Osteoblast (primary cell): ENCODE measurements around the gene MIA. TPM values are rescaled to one million over a fixed set of nuclear protein-coding genes. Genes with fewer than 3 reads are reported as not detected.

Experiments used
- DNase-seq: peaks from one replicate; pipeline ENCODE4 v3.0.0; 2011; ENCODE audit warnings: low spot score, mixed read lengths; ENCODE audit not compliant: insufficient read length; ENCODE audit errors: missing footprints
- H2AFZ ChIP-seq: 2 replicates; pipeline ENCODE4 v1.6.0; 2011; ENCODE audit warnings: mild to moderate bottlenecking, low read length
- H3K27ac ChIP-seq: 2 replicates; pipeline ENCODE4 v1.5.1; 2011; ENCODE audit warnings: mild to moderate bottlenecking, low read depth, low read length, moderate library complexity
- H3K27me3 ChIP-seq: 2 replicates; pipeline ENCODE4 v1.6.0; 2012; ENCODE audit warnings: mild to moderate bottlenecking, control low read depth, inconsistent platforms, low read length, moderate library complexity; ENCODE audit not compliant: insufficient read depth
- H3K36me3 ChIP-seq: 2 replicates; pipeline ENCODE4 v1.5.1; 2011; ENCODE audit warnings: mild to moderate bottlenecking, low read length, control low read depth, moderate library complexity; ENCODE audit not compliant: insufficient read depth
- H3K4me1 ChIP-seq: 2 replicates; pipeline ENCODE4 v1.5.1; 2011; ENCODE audit warnings: mild to moderate bottlenecking, low read length, control low read depth, moderate library complexity; ENCODE audit not compliant: insufficient read depth
- H3K4me2 ChIP-seq: 2 replicates; pipeline ENCODE4 v1.6.0; 2011; ENCODE audit warnings: mild to moderate bottlenecking, low read length; ENCODE audit not compliant: insufficient read depth
- H3K4me3 ChIP-seq: fragments of 200-600 bp; sonication (generic); 3 replicates; pipeline ENCODE4 v1.5.1; 2012; ENCODE audit warnings: mild to moderate bottlenecking, low read length, inconsistent platforms; ENCODE audit not compliant: insufficient read depth
- H3K79me2 ChIP-seq: 2 replicates; pipeline ENCODE4 v1.6.0; 2012; ENCODE audit warnings: mild to moderate bottlenecking, low read length, control low read depth, inconsistent platforms; ENCODE audit not compliant: insufficient read depth
- H3K9me3 ChIP-seq: 2 replicates; pipeline ENCODE4 v1.5.1; 2011; ENCODE audit warnings: low read depth, low read length, control low read depth
- H4K20me1 ChIP-seq: 2 replicates; pipeline ENCODE4 v1.6.0; 2012; ENCODE audit warnings: mild to moderate bottlenecking, low read length, control low read depth; ENCODE audit not compliant: insufficient read depth
- CTCF ChIP-seq: IDR thresholded peaks from 2 replicates; pipeline ENCODE4 v1.5.1; 2011; ENCODE audit warnings: mild to moderate bottlenecking, low read depth, low read length, moderate library complexity; ENCODE audit errors: extremely low read depth
- total RNA-seq: library from RNA; depleted of rRNA; stranded (reverse); fragments of >200 nt; gene quantifications from 2 replicates; pipeline ENCODE4 v1.2.3, GENCODE V29; 2012

MIA gene
- total RNA-seq, 1 donor, result 0.72 TPM

GRCh38 chr19:40747536-40747935 is 27.8 kb upstream of the MIA start:
- no peaks in the 10 kb centered on the region for H3K36me3 ChIP-seq
- H3K27ac ChIP-seq, result no peak overlapping the region
- no peaks in the 10 kb centered on the region for H4K20me1 ChIP-seq
- no peaks in the 10 kb centered on the region for H3K27me3 ChIP-seq
- no peak for TF ChIP-seq CTCF
- H3K4me1 ChIP-seq, result peaks cover 25% of the 10 kb centered on the region
- H3K9me3 ChIP-seq, result no peaks in the 10 kb centered on the region
- H2AFZ ChIP-seq, result no peak overlapping the region
- no peak for DNase-seq
- H3K4me2 ChIP-seq, result no peak overlapping the region
- H3K79me2 ChIP-seq, result peaks cover 14% of the 10 kb centered on the region
- no peak overlapping the region for H3K4me3 ChIP-seq

DNA sequence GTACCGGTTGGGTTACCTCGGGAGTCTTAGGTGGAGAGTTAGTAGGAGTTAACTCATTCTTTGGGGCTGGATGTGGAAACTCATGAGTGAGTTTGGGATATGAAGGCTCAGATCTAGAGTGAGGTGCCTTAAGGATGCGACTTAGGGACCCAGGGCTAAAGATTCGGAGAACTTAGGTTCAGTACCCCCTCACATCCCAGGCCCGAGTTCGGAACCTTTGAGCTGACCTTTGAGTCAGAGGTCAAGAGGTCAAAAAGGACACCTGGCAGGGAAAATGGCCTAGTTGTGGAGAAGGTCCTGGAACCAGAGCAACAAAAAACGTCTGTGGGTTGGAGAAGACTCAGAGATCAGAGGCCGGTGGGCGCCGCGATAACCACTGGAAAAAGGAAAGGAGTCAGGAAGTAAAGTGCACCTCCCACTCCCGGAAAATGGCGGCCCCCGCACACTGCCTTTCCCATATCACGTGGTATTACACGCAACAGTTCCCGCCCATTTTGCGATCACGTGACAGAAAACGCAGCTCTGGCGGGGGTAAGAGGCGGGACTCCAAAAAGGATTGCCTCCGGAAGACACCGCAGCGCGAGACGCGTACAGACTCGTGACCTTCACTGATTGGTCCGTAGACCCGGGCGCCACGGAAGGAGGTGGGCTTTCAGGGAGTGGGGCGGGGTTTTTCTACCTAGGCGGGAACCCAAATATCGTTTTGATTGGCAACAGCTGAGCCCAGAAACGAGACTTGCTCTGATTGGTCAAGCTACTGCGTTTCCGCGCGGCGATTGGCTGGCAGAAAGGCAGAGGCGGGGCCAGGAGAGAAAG is 25.1 kb upstream of the MIA start, which contains the start of gene ACTMAP:
TSS of gene ACTMAP (minus strand) at position 420 of the 816 bp plus-strand sequence. CDS start 674 bp downstream, outside the sequence.
- no peak for TF ChIP-seq CTCF
- no peaks in the 10 kb centered on the region for H3K9me3 ChIP-seq
- no peaks in the 10 kb centered on the region for H3K27me3 ChIP-seq
- DNase-seq, result peak; percentile 98
- peak within 1 kb of the TSS; percentile 92 for H3K4me2 ChIP-seq
- H3K27ac ChIP-seq, result peak within 1 kb of the TSS; percentile 99
- H3K79me2 ChIP-seq, result peaks cover 38% of the 10 kb centered on the region
- peak within 1 kb of the TSS; percentile 76 for H3K4me3 ChIP-seq
- peak within 1 kb of the TSS; percentile 98 for H2AFZ ChIP-seq
- H4K20me1 ChIP-seq, result peaks cover 10% of the 10 kb centered on the region
- H3K4me1 ChIP-seq, result peaks cover 30% of the 10 kb centered on the region
- H3K36me3 ChIP-seq, result peaks cover 3% of the 10 kb centered on the region

DNA sequence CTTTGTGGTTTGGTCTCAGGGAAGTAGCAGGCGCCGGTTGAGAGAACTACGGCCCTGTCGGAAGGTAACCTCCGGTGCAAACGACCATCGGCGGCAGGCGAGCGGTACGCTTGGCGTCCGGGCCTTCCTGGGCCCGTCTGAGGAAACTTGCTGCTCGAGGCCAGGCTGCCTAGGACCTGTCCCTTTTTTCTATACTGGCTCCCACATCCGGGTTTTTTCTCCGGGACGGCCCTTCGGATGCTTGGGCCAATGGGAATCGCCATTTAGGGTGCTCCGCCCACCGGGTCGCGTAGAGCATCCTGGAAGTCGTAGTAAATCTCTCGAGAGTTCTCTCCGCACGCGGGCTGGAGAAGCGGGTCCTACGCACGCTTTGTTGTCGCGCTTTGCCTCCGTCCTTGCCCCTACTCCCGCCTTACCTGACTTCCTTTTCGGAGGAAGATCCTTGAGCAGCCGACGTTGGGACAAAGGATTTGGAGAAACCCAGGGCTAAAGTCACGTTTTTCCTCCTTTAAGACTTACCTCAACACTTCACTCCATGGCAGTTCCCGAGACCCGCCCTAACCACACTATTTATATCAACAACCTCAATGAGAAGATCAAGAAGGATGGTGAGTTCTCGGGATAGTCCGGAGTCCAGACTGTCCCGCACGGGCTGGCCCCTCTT is 24.3 kb upstream of the MIA start, which contains the start of gene SNRPA:
TSS of gene SNRPA (plus strand) at position 330 of the 664 bp plus-strand sequence. CDS start at position 536, 206 bp downstream.
- H3K79me2 ChIP-seq, result peaks cover 46% of the 10 kb centered on the region

More for the DNA sequence above, 24.3 kb upstream of the MIA start, which contains the start of gene SNRPA:
- peak within 1 kb of the TSS; percentile 92 for H3K4me2 ChIP-seq
- H2AFZ ChIP-seq, result peak within 1 kb of the TSS; percentile 98
- H3K4me3 ChIP-seq, result peak within 1 kb of the TSS; percentile 76
- H3K9me3 ChIP-seq, result no peaks in the 10 kb centered on the region
- DNase-seq, result peak; percentile 98
- H3K27ac ChIP-seq, result peak within 1 kb of the TSS; percentile 99
- H3K36me3 ChIP-seq, result peaks cover 9% of the 10 kb centered on the region
- H4K20me1 ChIP-seq, result peaks cover 18% of the 10 kb centered on the region
- TF ChIP-seq CTCF, result no peak
- peaks cover 23% of the 10 kb centered on the region for H3K4me1 ChIP-seq
- H3K27me3 ChIP-seq, result no peaks in the 10 kb centered on the region
